ENCODE results near the gene KIAA0825.

DNA sequence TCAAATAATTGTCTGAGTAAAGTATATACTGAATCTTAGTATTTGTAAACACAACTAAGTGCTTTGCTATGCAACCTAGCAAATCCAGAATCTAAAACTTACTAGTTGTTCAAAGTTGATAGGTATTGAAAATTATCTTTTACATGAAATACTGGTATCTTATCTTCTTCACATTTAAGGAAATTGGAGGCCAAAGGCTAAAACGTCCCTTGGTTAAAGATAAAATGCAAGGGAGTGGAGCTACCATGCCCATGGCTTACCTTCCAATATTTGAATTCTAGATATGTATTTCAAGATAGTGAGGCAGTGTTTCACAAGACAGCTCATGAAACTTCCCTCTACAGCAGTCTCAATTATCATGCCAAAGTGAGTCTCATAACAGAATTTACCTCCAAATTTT is 373.5 kb downstream of the KIAA0825 start:
- TF ChIP-seq, protein P1, sequence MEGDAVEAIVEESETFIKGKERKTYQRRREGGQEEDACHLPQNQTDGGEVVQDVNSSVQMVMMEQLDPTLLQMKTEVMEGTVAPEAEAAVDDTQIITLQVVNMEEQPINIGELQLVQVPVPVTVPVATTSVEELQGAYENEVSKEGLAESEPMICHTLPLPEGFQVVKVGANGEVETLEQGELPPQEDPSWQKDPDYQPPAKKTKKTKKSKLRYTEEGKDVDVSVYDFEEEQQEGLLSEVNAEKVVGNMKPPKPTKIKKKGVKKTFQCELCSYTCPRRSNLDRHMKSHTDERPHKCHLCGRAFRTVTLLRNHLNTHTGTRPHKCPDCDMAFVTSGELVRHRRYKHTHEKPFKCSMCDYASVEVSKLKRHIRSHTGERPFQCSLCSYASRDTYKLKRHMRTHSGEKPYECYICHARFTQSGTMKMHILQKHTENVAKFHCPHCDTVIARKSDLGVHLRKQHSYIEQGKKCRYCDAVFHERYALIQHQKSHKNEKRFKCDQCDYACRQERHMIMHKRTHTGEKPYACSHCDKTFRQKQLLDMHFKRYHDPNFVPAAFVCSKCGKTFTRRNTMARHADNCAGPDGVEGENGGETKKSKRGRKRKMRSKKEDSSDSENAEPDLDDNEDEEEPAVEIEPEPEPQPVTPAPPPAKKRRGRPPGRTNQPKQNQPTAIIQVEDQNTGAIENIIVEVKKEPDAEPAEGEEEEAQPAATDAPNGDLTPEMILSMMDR (conservative IDR thresholded peaks at IDR 0.05) = no peak
- TF ChIP-seq EZH2 (IDR thresholded peaks at IDR 0.05; ENCODE audit: low read depth) = no peak
